K562 (cell line): ENCODE results near the gene KLHL30.

Experiments used
- CTCF ChIP-seq, 3 experiments: IDR thresholded peaks in 2 of 3; conservative IDR thresholded peaks in 1 of 3; 2 replicates each; pipeline ENCODE4 v1.5.1; 2011 to 2012; ENCODE audit warnings: low read length in 3 of 3, mild to moderate bottlenecking in 3 of 3, control low read depth in 2 of 3, improper control_type of control experiment in 1 of 3, inconsistent platforms in 1 of 3, low read depth in 1 of 3, mixed read lengths in 1 of 3, moderate library complexity in 1 of 3; ENCODE audit not compliant: insufficient read depth in 2 of 3
- DLX4 ChIP-seq: fragments of 250-450 bp; sonication (Bioruptor Pico); IDR thresholded peaks from 2 replicates; pipeline ENCODE4 v1.6.1; 2021; ENCODE audit warnings: mild to moderate bottlenecking
- GMEB1 ChIP-seq: fragments of 250-450 bp; sonication (Bioruptor Pico); IDR thresholded peaks from 2 replicates; pipeline ENCODE4 v1.4.0; 2020; ENCODE audit warnings: mild to moderate bottlenecking
- HDAC6 ChIP-seq: IDR thresholded peaks from 2 replicates; pipeline ENCODE4 v1.6.1; 2012; ENCODE audit warnings: low read depth, mild to moderate bottlenecking, control low read depth, inconsistent platforms, low read length, moderate library complexity
- MAFK ChIP-seq: IDR thresholded peaks from 2 replicates; pipeline ENCODE4 v1.6.1; 2011; ENCODE audit warnings: low read length, improper control_type of control experiment
- NRF1 ChIP-seq, 2 experiments: fragments of 450-650 bp; IDR thresholded peaks in 1 of 2; conservative IDR thresholded peaks in 1 of 2; 2 replicates each; pipeline ENCODE4 v1.6.1; 2014; ENCODE audit warnings: mild to moderate bottlenecking in 2 of 2
- POLR2AphosphoS5 ChIP-seq: IDR thresholded peaks from 2 replicates; pipeline ENCODE4 v1.6.1; 2011; ENCODE audit warnings: mild to moderate bottlenecking, low read depth, low read length, moderate library complexity; ENCODE audit not compliant: control insufficient read depth, insufficient read depth
- ZNF324 ChIP-seq: fragments of 250-450 bp; sonication (Bioruptor Pico); IDR thresholded peaks from 2 replicates; pipeline ENCODE4 v1.4.0; 2020; ENCODE audit warnings: mild to moderate bottlenecking

- TF ChIP-seq HDAC6 (no peak), DLX4 (CRISPR knock-in tag) (no peak), MAFK (no peak), GMEB1 (CRISPR knock-in tag) (no peak), NRF1 (conservative IDR thresholded peaks at IDR 0.05 in 1 of 2, IDR thresholded peaks at IDR 0.05 in 1 of 2) (no peak), ZNF324 (no peak), POLR2AphosphoS5 (no peak), CTCF (IDR thresholded peaks at IDR 0.05 in 2 of 3, conservative IDR thresholded peaks at IDR 0.05 in 1 of 3; ENCODE audit: insufficient read depth in 2 of 3, low read depth in 1 of 3, low read length in 3 of 3) (no peak)
Observed at GRCh38 chr2:238151205-238151604, 12.7 kb downstream of the KLHL30 start.
